Testis (tissue), 2 donors: Measurements from ENCODE around the gene ZNF143.

Source experiments
- CTCF ChIP-seq, 3 experiments: fragments of 450-650 bp in 2 of 3; fragments of 200-600 bp in 1 of 3; sonication (generic) in 1 of 3; IDR thresholded peaks; one replicate each; pipeline ENCODE4 v1.5.1; 2016 to 2019; ENCODE audit warnings: antibody characterized with exemption in 3 of 3, mild to moderate bottlenecking in 2 of 3, moderate library complexity in 1 of 3
- POLR2A ChIP-seq: fragments of 450-650 bp; IDR thresholded peaks from one replicate; pipeline ENCODE4 v1.6.1; 2017; ENCODE audit warnings: antibody characterized with exemption, mild to moderate bottlenecking, moderate library complexity

GRCh38 chr11:9571071-9571762 lies 110.4 kb downstream of the ZNF143 start:
- no peak for TF ChIP-seq POLR2A
- no peak for TF ChIP-seq CTCF (IDR thresholded peaks at IDR 0.05)
